Lower lobe of right lung (tissue), 2 donors: ENCODE data around the gene RSF1. TPM values are rescaled to one million over a fixed set of nuclear protein-coding genes. Genes with fewer than 3 reads are reported as not detected.

Experiments
- ATAC-seq, 2 donors: fragments of 200-7000 bp; cut with Tn5 transposase; one replicate each; pipeline ENCODE4 v1.9.1; 2020 to 2022; ENCODE audit warnings: mild to moderate bottlenecking in 2 of 2, moderate library complexity in 2 of 2
- DNase-seq: peaks from one replicate; pipeline ENCODE4 v3.0.0-alpha.2; 2020
- H3K27ac ChIP-seq: fragments of 200-600 bp; one replicate; pipeline ENCODE4 v1.8.0; 2022
- H3K27me3 ChIP-seq: fragments of 200-600 bp; one replicate; pipeline ENCODE4 v1.8.0; 2022; ENCODE audit warnings: low read depth
- H3K36me3 ChIP-seq: fragments of 200-600 bp; one replicate; pipeline ENCODE4 v1.8.0; 2022; ENCODE audit warnings: mild to moderate bottlenecking
- H3K4me1 ChIP-seq: fragments of 200-600 bp; one replicate; pipeline ENCODE4 v1.8.0; 2022
- H3K4me3 ChIP-seq: fragments of 200-600 bp; one replicate; pipeline ENCODE4 v1.8.0; 2022; ENCODE audit warnings: mild to moderate bottlenecking
- H3K9me3 ChIP-seq: fragments of 200-600 bp; one replicate; pipeline ENCODE4 v1.8.0; 2022
- intact Hi-C: fragments of 100-400 bp; cut with DNase I; formaldehyde crosslinking; loops from one replicate; pipeline ENCODE4 v1.11.0; 2022
- total RNA-seq: library from RNA; stranded (reverse); fragmentation: NEBNext Ultra II Directional; extraction: Animal tissue kit (Norgen Biotek cat#: 25700); gene quantifications from one replicate; pipeline ENCODE4 v1.2.1, GENCODE V29; 2021
- TF ChIP-seq, protein P1 (sequence below): fragments of 200-600 bp; IDR thresholded peaks from one replicate; pipeline ENCODE4 v1.8.0; 2022; ENCODE audit warnings: antibody characterized with exemption, mild to moderate bottlenecking
- donor health status: DM: no; HTN: yes; CAD: no; lungs with severe emphysema.

RSF1 gene
- total RNA-seq, 1 donor from 2014 or later, result 59.6 TPM

DNA sequence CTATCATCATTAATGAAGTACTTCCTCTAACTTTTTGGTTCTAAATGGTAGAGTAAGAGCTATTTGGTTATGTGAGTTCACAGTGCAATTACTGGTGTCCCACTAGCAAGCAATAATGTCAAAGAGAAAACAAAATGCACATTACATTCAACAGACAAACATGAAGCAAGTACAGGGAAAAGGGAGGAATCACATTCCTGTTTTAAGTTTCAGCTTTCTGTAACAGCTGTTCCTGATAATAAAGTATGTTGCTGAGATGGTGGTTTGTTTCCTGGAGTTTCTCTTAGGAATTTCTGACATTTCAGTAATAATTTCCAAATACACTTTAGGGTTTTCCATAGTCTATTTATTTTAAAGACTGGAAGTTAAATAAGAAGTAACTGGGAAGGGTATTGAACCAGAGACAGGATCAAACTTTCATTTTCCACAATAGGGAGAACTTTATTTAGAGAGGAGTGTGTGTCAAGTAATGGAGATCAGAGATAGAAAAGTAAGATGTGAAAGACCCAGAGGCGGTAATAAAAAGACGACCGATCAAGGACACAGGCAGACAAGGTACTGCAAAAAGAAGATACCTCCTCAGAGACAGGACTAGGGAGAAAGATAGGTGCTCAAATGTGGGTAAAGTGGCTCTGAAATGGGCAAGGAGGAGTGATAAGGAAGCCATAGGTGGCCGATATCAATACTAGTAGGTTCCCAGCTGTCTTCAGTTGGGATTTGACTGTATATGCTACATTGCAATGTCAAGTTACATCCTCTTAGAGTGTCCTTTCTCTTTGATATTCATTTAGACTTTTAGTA lies 162.1 kb downstream of the RSF1 start:
- TF ChIP-seq, protein P1, sequence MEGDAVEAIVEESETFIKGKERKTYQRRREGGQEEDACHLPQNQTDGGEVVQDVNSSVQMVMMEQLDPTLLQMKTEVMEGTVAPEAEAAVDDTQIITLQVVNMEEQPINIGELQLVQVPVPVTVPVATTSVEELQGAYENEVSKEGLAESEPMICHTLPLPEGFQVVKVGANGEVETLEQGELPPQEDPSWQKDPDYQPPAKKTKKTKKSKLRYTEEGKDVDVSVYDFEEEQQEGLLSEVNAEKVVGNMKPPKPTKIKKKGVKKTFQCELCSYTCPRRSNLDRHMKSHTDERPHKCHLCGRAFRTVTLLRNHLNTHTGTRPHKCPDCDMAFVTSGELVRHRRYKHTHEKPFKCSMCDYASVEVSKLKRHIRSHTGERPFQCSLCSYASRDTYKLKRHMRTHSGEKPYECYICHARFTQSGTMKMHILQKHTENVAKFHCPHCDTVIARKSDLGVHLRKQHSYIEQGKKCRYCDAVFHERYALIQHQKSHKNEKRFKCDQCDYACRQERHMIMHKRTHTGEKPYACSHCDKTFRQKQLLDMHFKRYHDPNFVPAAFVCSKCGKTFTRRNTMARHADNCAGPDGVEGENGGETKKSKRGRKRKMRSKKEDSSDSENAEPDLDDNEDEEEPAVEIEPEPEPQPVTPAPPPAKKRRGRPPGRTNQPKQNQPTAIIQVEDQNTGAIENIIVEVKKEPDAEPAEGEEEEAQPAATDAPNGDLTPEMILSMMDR, result no peak
- no peaks in the 10 kb centered on the region for H3K27me3 ChIP-seq
- no peaks in the 10 kb centered on the region for H3K36me3 ChIP-seq
- no peak overlapping the region for H3K4me3 ChIP-seq
- no peak for ATAC-seq
- intact Hi-C loops, result no loop called here
- H3K4me1 ChIP-seq, result no peaks in the 10 kb centered on the region
- H3K9me3 ChIP-seq, result no peaks in the 10 kb centered on the region
- no peak overlapping the region for H3K27ac ChIP-seq
- no peak for DNase-seq

DNA sequence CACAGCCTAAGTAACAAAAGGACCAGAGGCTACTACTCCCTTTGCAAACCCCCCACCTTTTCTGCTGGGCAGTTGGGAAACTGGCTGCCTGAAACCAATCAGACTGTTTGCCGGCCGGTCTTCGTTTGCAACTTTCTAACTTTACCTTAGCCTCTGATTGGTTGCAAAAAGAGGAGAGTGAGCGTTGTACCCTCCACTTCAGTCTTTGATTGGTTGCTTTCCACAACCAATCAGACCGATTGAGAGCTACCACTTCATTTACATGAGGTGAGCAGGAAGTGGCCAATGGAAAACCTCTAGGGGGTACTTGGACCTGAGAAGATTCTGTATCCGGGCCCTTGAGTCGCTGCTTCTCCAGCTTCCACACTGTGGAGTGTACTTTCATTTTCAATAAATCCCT lies 164.2 kb downstream of the RSF1 start:
- TF ChIP-seq, protein P1, result no peak
- Histone ChIP-seq H3K4me3 (no peak overlapping the region), H3K4me1 (no peaks in the 10 kb centered on the region), H3K27ac (no peak overlapping the region), H3K27me3 (no peaks in the 10 kb centered on the region), H3K36me3 (no peaks in the 10 kb centered on the region), H3K9me3 (no peaks in the 10 kb centered on the region)
- intact Hi-C loops, result no loop called here
- peak in 1 of 2 donors; percentile 61 for ATAC-seq
- DNase-seq, result no peak

DNA sequence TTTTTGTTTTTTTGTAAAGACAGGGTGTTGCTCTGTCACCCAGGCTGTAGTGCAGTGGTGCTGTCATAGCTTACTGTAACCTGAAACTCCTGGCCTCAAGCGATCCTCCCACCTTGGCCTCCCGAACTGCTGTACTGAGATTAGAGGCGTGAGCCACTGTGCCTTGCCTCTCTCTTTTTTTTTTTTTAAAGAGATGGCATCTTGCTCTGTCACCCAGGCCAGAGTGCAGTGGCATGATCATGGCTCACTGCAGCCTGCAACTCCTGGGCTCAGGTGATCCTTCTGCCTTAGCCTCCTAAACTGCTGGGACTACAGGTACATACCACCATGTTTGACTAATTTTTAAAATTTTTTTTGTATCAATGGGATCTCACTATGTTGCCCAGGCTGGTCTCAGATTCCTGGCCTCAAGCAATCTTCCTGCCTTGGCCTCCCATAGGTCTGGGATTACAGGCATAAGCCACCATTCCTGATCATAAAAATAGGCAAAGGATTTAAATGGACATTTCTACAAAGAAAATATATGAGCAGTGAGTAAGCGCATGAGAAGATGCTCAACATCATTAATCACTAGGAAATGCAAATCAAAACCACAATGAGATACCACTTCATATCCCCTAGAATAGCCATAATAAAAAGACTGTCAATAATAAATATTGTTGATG lies 165.6 kb downstream of the RSF1 start:
- ATAC-seq (no peak), DNase-seq (no peak)
- TF ChIP-seq, protein P1, result no peak
- no peaks in the 10 kb centered on the region for H3K9me3 ChIP-seq
- H3K4me3 ChIP-seq, result no peak overlapping the region
- H3K27ac ChIP-seq, result no peak overlapping the region
- H3K27me3 ChIP-seq, result no peaks in the 10 kb centered on the region
- intact Hi-C loops, result no loop called here
- no peaks in the 10 kb centered on the region for H3K4me1 ChIP-seq
- H3K36me3 ChIP-seq, result no peaks in the 10 kb centered on the region

DNA sequence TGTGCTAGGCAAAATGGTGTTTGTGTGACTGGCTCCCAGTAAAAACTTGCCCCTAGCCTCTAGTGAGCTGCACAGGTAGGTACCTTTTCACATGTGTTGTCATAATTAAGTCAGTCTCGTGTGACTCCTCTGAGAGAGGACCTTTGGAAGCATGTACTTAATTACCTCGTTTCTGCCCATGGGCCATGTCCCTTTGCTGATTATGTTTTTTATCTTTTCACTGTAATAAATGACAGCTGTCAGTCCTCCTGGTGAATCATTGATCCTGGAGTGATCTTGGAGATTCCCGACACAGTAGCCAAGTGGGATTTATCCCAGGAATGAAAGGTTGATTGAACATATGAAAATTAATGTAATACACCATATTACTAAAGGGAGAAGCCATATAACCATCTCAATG lies 170.4 kb downstream of the RSF1 start:
- H3K4me1 ChIP-seq, result no peaks in the 10 kb centered on the region
- ATAC-seq (no peak), DNase-seq (no peak)
- no peak overlapping the region for H3K27ac ChIP-seq
- H3K9me3 ChIP-seq, result no peaks in the 10 kb centered on the region
- intact Hi-C loops, result no loop called here
- no peak overlapping the region for H3K4me3 ChIP-seq
- TF ChIP-seq, protein P1, result no peak
- no peaks in the 10 kb centered on the region for H3K27me3 ChIP-seq
- H3K36me3 ChIP-seq, result no peaks in the 10 kb centered on the region

DNA sequence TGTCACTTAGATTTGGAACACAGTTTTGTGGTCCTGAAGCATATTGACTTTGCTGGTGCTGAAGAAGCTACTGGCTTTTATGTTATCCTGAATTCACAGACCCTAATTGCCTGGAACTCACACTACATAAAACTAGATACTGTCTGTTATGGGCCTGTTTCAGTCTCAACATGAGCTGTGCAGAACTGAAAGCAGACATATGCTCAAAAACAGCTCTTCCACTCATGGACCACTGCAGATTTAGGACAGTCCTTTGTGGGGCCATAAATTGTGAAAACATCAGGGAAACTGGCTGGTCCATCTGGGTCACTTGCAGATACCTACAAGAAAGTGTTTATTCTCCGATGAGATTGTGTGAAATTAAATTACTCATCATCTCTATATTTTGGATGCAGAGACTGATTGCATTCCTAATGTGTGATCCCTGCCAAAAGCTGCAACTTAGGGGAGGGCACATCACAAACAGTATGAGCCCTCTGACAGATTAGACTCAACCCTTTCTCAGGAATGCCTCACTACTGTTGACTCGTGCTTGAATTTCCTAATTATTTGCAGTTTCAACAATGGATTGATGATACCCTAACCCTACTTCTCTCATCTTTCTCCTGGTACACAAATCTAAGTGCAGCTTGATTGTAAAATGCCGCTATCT lies 172.7 kb downstream of the RSF1 start:
- intact Hi-C loops, result no loop called here
- no peak overlapping the region for H3K27ac ChIP-seq
- H3K4me1 ChIP-seq, result no peaks in the 10 kb centered on the region
- H3K36me3 ChIP-seq, result no peaks in the 10 kb centered on the region
- ATAC-seq (no peak), DNase-seq (no peak)
- no peaks in the 10 kb centered on the region for H3K27me3 ChIP-seq
- TF ChIP-seq, protein P1, result no peak
- no peaks in the 10 kb centered on the region for H3K9me3 ChIP-seq
- no peak overlapping the region for H3K4me3 ChIP-seq
